ENCODE measurements around the gene FBXL15. TPM values are rescaled to one million over a fixed set of nuclear protein-coding genes. Genes with fewer than 3 reads are reported as not detected.

Gene FBXL15
- total RNA-seq, 1 experiment from 2014 or later = 24.6 TPM

GRCh38 chr10:102421757-102422512 lies 1.3 kb downstream of the FBXL15 start (continued):
- TF ChIP-seq FOXP4 (CRISPR knock-in tag; IDR thresholded peaks at IDR 0.05) (0 out of 2 replicates have a peak, but pooled peaks have one; percentile 27), FOXK1 (CRISPR knock-in tag; IDR thresholded peaks at IDR 0.05) (no peak; the same call in 1 of the 2 replicates), E2F5 (CRISPR knock-in tag; IDR thresholded peaks at IDR 0.05) (no peak), CBFB (CRISPR knock-in tag; IDR thresholded peaks at IDR 0.05; ENCODE audit: low read depth) (0 out of 2 replicates have a peak, but pooled peaks have one; percentile 4), ATF2 (CRISPR knock-in tag; IDR thresholded peaks at IDR 0.05; ENCODE audit: borderline replicate concordance, low read depth) (no peak), ZNF425 (CRISPR knock-in tag; conservative IDR thresholded peaks at IDR 0.05) (no peak), SMAD4 (CRISPR knock-in tag; IDR thresholded peaks at IDR 0.05) (0 out of 2 replicates have a peak, but pooled peaks have one; percentile 16), MAX (CRISPR knock-in tag; IDR thresholded peaks at IDR 0.05) (no peak), IRF1 (CRISPR knock-in tag; IDR thresholded peaks at IDR 0.05) (peak; percentile 19; the same call in 1 of the 2 replicates), ZNF317 (CRISPR knock-in tag; IDR thresholded peaks at IDR 0.05; ENCODE audit: borderline replicate concordance, low read depth) (no peak), PRDM15 (CRISPR knock-in tag; IDR thresholded peaks at IDR 0.05) (no peak), NFATC4 (CRISPR knock-in tag; IDR thresholded peaks at IDR 0.05) (no peak), TEAD4 (CRISPR knock-in tag; IDR thresholded peaks at IDR 0.05) (no peak), ZNF232 (CRISPR knock-in tag; IDR thresholded peaks at IDR 0.05) (no peak), NR1H2 (CRISPR knock-in tag; IDR thresholded peaks at IDR 0.05) (no peak), TEAD1 (CRISPR knock-in tag; IDR thresholded peaks at IDR 0.05) (no peak), JUN (CRISPR knock-in tag; IDR thresholded peaks at IDR 0.05) (0 out of 2 replicates have a peak, but pooled peaks have one; percentile 42), ERG (CRISPR knock-in tag; IDR thresholded peaks at IDR 0.05) (no peak), NR2C2 (CRISPR knock-in tag; IDR thresholded peaks at IDR 0.05) (no peak), ZNF671 (CRISPR knock-in tag; IDR thresholded peaks at IDR 0.05) (no peak), ZNF219 (CRISPR knock-in tag; IDR thresholded peaks at IDR 0.05; ENCODE audit: borderline replicate concordance) (no peak), MXD4 (CRISPR knock-in tag; IDR thresholded peaks at IDR 0.05; ENCODE audit: borderline replicate concordance) (no peak), ZNF263 (CRISPR knock-in tag; IDR thresholded peaks at IDR 0.05; ENCODE audit: low read depth) (0 out of 2 replicates have a peak, but pooled peaks have one; percentile 40), OVOL2 (CRISPR knock-in tag; IDR thresholded peaks at IDR 0.05; ENCODE audit: borderline replicate concordance) (no peak), KAT7 (CRISPR knock-in tag; IDR thresholded peaks at IDR 0.05; ENCODE audit: borderline replicate concordance) (no peak), NFE2L1 (CRISPR knock-in tag; IDR thresholded peaks at IDR 0.05) (no peak)

All from WTC11 (cell line).